IMR-90 (cell line): ENCODE data around the gene AJAP1. TPM values are rescaled to one million over a fixed set of nuclear protein-coding genes. Genes with fewer than 3 reads are reported as not detected.

Source experiments
- ATAC-seq: fragments of 200-7000 bp; cut with Tn5 transposase; 2 replicates; pipeline ENCODE4 v1.9.1; 2020; ENCODE audit warnings: low read depth, mild to moderate bottlenecking, moderate library complexity
- BruUV-seq: library from RNA; stranded (reverse); fragments of 400-500 nt; replicated peaks from 2 replicates; lab custom pipeline; 2021; lab: Mats Ljungman, UMichigan
- CTCF ChIA-PET: fragments of 300-600 bp; formaldehyde crosslinking; extraction: SDS; loops from one replicate; lab custom pipeline; 2021; ENCODE audit warnings: antibody characterized with exemption; lab: Yijun Ruan, JAX
- POLR2A ChIA-PET: fragments of 300-600 bp; sonication (Branson Sonifier 250); formaldehyde crosslinking; loops from one replicate; lab custom pipeline; 2022; ENCODE audit warnings: antibody characterized with exemption; ENCODE audit not compliant: unreplicated experiment; lab: Charles Lee
- DNase-seq: peaks from one replicate; pipeline ENCODE4 v3.0.0; 2013
- H2AFZ ChIP-seq: replicated peaks from 2 replicates; pipeline ENCODE3; 2013; ENCODE audit warnings: low read length, mild to moderate bottlenecking; ENCODE audit not compliant: poor library complexity
- H2AK5ac ChIP-seq: 2 replicates; pipeline ENCODE4 v1.6.1; 2013; ENCODE audit warnings: low read depth, low read length, inconsistent platforms
- H2AK9ac ChIP-seq: replicated peaks from 2 replicates; pipeline ENCODE3; 2013; ENCODE audit warnings: mild to moderate bottlenecking, low read depth, low read length, moderate library complexity; ENCODE audit not compliant: poor library complexity
- H2BK120ac ChIP-seq: 2 replicates; pipeline ENCODE4 v1.6.1; 2013; ENCODE audit warnings: low read depth, low read length, inconsistent platforms
- H2BK15ac ChIP-seq: 3 replicates; pipeline ENCODE4 v1.6.1; 2013; ENCODE audit warnings: low read depth, low read length, inconsistent platforms
- H2BK20ac ChIP-seq: 2 replicates; pipeline ENCODE4 v1.6.1; 2013; ENCODE audit warnings: low read depth, mild to moderate bottlenecking, inconsistent platforms, low read length, moderate library complexity
- H2BK5ac ChIP-seq: 2 replicates; pipeline ENCODE4 v1.6.1; 2013; ENCODE audit warnings: mild to moderate bottlenecking, low read depth, low read length, inconsistent platforms; ENCODE audit not compliant: poor library complexity, severe bottlenecking
- H3K14ac ChIP-seq: replicated peaks from 2 replicates; pipeline ENCODE4 v1.6.1; 2013; ENCODE audit warnings: low read depth, low read length, inconsistent platforms
- H3K18ac ChIP-seq: 2 replicates; pipeline ENCODE4 v1.6.1; 2013; ENCODE audit warnings: low read depth, low read length, control low read depth
- H3K23ac ChIP-seq: 2 replicates; pipeline ENCODE4 v1.6.1; 2013; ENCODE audit warnings: low read depth, low read length, inconsistent platforms
- H3K27ac ChIP-seq: 2 replicates; pipeline ENCODE4 v1.5.1; 2013; ENCODE audit warnings: mild to moderate bottlenecking, control low read depth, low read length; ENCODE audit not compliant: insufficient read depth
- H3K27me3 ChIP-seq: 2 replicates; pipeline ENCODE4 v1.6.1; 2013; ENCODE audit warnings: low read length; ENCODE audit not compliant: control insufficient read depth, insufficient read depth
- H3K36me3 ChIP-seq: 2 replicates; pipeline ENCODE4 v1.6.1; 2013; ENCODE audit warnings: low read length, mixed read lengths; ENCODE audit not compliant: control insufficient read depth, insufficient read depth
- H3K4ac ChIP-seq: 2 replicates; pipeline ENCODE4 v1.6.1; 2013; ENCODE audit warnings: low read depth, low read length, inconsistent platforms
- H3K4me1 ChIP-seq: 2 replicates; pipeline ENCODE4 v1.6.1; 2013; ENCODE audit warnings: low read length, mixed read lengths; ENCODE audit not compliant: control insufficient read depth, insufficient read depth
- H3K4me2 ChIP-seq: 2 replicates; pipeline ENCODE4 v1.6.1; 2013; ENCODE audit warnings: low read depth, mild to moderate bottlenecking, control low read depth, low read length, moderate library complexity
- H3K4me3 ChIP-seq: 2 replicates; pipeline ENCODE4 v1.5.1; 2013; ENCODE audit warnings: low read depth, mild to moderate bottlenecking, control low read depth, low read length, moderate library complexity; ENCODE audit not compliant: insufficient read depth
- H3K56ac ChIP-seq: 2 replicates; pipeline ENCODE4 v1.6.1; 2013; ENCODE audit warnings: low read length, inconsistent platforms; ENCODE audit not compliant: insufficient read depth; ENCODE audit errors: extremely low read depth
- H3K79me1 ChIP-seq, 2 experiments: 2 replicates each; pipeline ENCODE4 v1.6.1; 2013; ENCODE audit warnings: low read length in 2 of 2, inconsistent platforms in 1 of 2, low read depth in 1 of 2
- H3K9ac ChIP-seq: 2 replicates; pipeline ENCODE4 v1.6.1; 2013; ENCODE audit warnings: low read depth, low read length, control low read depth
- H3K9me1 ChIP-seq: 2 replicates; pipeline ENCODE4 v1.6.1; 2013; ENCODE audit warnings: low read length, inconsistent platforms; ENCODE audit not compliant: insufficient read depth
- H3K9me3 ChIP-seq: 2 replicates; pipeline ENCODE4 v1.6.1; 2013; ENCODE audit warnings: low read length; ENCODE audit not compliant: control insufficient read depth, insufficient read depth
- H4K20me1 ChIP-seq: 2 replicates; pipeline ENCODE4 v1.6.1; 2013; ENCODE audit warnings: low read length, inconsistent platforms; ENCODE audit not compliant: insufficient read depth
- H4K5ac ChIP-seq: 2 replicates; pipeline ENCODE4 v1.6.1; 2013; ENCODE audit warnings: mild to moderate bottlenecking, low read depth, low read length, control low read depth
- H4K8ac ChIP-seq, 2 experiments: 2 replicates each; pipeline ENCODE4 v1.6.1; 2013; ENCODE audit warnings: low read depth in 2 of 2, low read length in 2 of 2, control low read depth in 1 of 2, inconsistent platforms in 1 of 2
- H4K91ac ChIP-seq: 2 replicates; pipeline ENCODE4 v1.6.1; 2013; ENCODE audit warnings: low read depth, low read length, inconsistent platforms; ENCODE audit not compliant: insufficient read depth
- MXI1 ChIP-seq: IDR thresholded peaks from 2 replicates; pipeline ENCODE4 v1.6.1; 2012; ENCODE audit warnings: low read depth, mild to moderate bottlenecking, low read length, moderate library complexity, borderline replicate concordance
- POLR2A ChIP-seq: IDR thresholded peaks from 2 replicates; pipeline ENCODE4 v1.6.1; 2012; ENCODE audit warnings: mild to moderate bottlenecking, low read depth, low read length
- RCOR1 ChIP-seq: IDR thresholded peaks from 2 replicates; pipeline ENCODE4 v1.6.1; 2012; ENCODE audit warnings: mild to moderate bottlenecking, low read length, improper control_type of control experiment; ENCODE audit not compliant: insufficient replicate concordance
- RFX5 ChIP-seq: IDR thresholded peaks from 2 replicates; pipeline ENCODE4 v1.8.0; 2012; ENCODE audit warnings: low read depth, mild to moderate bottlenecking, low read length, moderate library complexity
- SMC3 ChIP-seq: fragments of 150-350 bp; IDR thresholded peaks from 2 replicates; pipeline ENCODE4 v1.6.1; 2016; ENCODE audit warnings: low read depth, mild to moderate bottlenecking, antibody characterized with exemption, low read length, moderate library complexity
- WGBS, 2 experiments: methylation state at CpG; one replicate each; pipeline versions ENCODE4 v1.1.5 to v1.1.7; 2013; ENCODE audit warnings: missing lambda C conversion rate in 2 of 2; ENCODE audit not compliant: insufficient read length in 1 of 2; ENCODE audit errors: extremely low coverage in 2 of 2; 5-methylcytosine and 5-hydroxymethylcytosine counted together
- dilution Hi-C: fragments of 300-500 bp; cut with HindIII; formaldehyde crosslinking; loops from one replicate; pipeline ENCODE4 v1.14.3; 2018; ENCODE audit warnings: low sequenced_read_pairs; ENCODE audit not compliant: unreplicated experiment
- in situ Hi-C: fragments of 300-500 bp; cut with MboI; formaldehyde crosslinking; loops from 3 replicates; pipeline ENCODE4 v1.14.3; 2019; ENCODE audit warnings: low sequenced_read_pairs, inconsistent platforms, mixed read lengths
- intact Hi-C: fragments of 100-400 bp; cut with micrococcal nuclease; formaldehyde crosslinking; loops from 2 replicates; pipeline ENCODE4 v1.10.0; 2022
- polyA plus RNA-seq, 3 experiments: library from polyadenylated mRNA; depleted of rRNA; stranded (reverse); fragments of >200 nt; gene quantifications; 2 replicates each; pipeline ENCODE4 v1.2.3, GENCODE V29; 2012; ENCODE audit warnings: low replicate concordance in 1 of 3
- total RNA-seq: library from RNA; depleted of rRNA; stranded (reverse); fragments of >200 nt; gene quantifications from 2 replicates; pipeline ENCODE4 v1.2.3, GENCODE V29; 2012
- TF ChIP-seq, protein P1 (sequence below): conservative IDR thresholded peaks from 2 replicates; pipeline ENCODE4 v1.5.1; 2012; ENCODE audit warnings: mild to moderate bottlenecking, low read depth, low read length, improper control_type of control experiment
- TF ChIP-seq, protein P2 (sequence below): fragments of 150-350 bp; IDR thresholded peaks from 2 replicates; pipeline ENCODE4 v1.6.1; 2017; ENCODE audit warnings: mild to moderate bottlenecking, antibody characterized with exemption, low read length, low read depth

Gene AJAP1
- total and polyA plus RNA-seq, 2 of the 4 experiments (the other 2 are of a cell fraction): under 0.01 to 0.02 TPM

DNA sequence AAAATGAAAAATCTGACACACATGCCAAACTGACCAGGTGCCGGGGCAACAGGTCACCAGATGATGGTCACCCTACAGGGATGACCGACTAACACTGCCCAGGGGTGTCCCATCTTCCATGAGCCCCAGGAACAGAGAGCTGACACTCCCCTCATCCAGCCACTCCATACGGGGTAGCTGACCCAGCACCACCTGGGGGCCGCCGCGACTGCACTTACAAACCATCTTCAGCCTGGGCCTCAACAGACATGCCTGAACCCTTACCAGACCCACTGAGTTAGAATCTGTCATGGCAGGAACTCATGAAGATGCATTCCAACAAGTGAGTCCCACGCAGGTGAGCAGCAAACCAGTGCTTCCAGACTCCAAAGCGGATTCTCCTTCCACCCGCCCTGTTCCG, 31.6 kb upstream of the AJAP1 start:
- dilution Hi-C loops: no loop called here
- intact Hi-C loops: no loop called here

More for the DNA sequence above, 31.6 kb upstream of the AJAP1 start:
- H2AK9ac ChIP-seq: no peak overlapping the region
- DNase-seq (no peak), ATAC-seq (no peak)
- in situ Hi-C loops: no loop called here
- no peak overlapping the region for H4K8ac ChIP-seq
- no peak overlapping the region for H3K14ac ChIP-seq
- WGBS, 2 experiments: 20% methylated on average over 1 of the region's 10 CpGs; no CpG with 5 or more reads in 1 of the 2 experiments
- no peak overlapping the region for H2BK5ac ChIP-seq
- POLR2A ChIA-PET: no interaction called here
- H2BK20ac ChIP-seq: no peak overlapping the region
- no peak overlapping the region for H3K56ac ChIP-seq
- no peaks in the 10 kb centered on the region for H4K20me1 ChIP-seq
- no peaks in the 10 kb centered on the region for H3K4me1 ChIP-seq
- H3K4me3 ChIP-seq: no peak overlapping the region
- no peak overlapping the region for H3K9ac ChIP-seq
- H3K4me2 ChIP-seq: no peak overlapping the region
- H2AK5ac ChIP-seq: no peak overlapping the region
- H3K27ac ChIP-seq: no peak overlapping the region
- TF ChIP-seq, protein P1, sequence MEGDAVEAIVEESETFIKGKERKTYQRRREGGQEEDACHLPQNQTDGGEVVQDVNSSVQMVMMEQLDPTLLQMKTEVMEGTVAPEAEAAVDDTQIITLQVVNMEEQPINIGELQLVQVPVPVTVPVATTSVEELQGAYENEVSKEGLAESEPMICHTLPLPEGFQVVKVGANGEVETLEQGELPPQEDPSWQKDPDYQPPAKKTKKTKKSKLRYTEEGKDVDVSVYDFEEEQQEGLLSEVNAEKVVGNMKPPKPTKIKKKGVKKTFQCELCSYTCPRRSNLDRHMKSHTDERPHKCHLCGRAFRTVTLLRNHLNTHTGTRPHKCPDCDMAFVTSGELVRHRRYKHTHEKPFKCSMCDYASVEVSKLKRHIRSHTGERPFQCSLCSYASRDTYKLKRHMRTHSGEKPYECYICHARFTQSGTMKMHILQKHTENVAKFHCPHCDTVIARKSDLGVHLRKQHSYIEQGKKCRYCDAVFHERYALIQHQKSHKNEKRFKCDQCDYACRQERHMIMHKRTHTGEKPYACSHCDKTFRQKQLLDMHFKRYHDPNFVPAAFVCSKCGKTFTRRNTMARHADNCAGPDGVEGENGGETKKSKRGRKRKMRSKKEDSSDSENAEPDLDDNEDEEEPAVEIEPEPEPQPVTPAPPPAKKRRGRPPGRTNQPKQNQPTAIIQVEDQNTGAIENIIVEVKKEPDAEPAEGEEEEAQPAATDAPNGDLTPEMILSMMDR: no peak
- TF ChIP-seq, protein P2, sequence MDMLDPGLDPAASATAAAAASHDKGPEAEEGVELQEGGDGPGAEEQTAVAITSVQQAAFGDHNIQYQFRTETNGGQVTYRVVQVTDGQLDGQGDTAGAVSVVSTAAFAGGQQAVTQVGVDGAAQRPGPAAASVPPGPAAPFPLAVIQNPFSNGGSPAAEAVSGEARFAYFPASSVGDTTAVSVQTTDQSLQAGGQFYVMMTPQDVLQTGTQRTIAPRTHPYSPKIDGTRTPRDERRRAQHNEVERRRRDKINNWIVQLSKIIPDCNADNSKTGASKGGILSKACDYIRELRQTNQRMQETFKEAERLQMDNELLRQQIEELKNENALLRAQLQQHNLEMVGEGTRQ: no peak
- TF ChIP-seq POLR2A (no peak), RFX5 (no peak), RCOR1 (no peak), SMC3 (no peak), MXI1 (no peak)
- H4K91ac ChIP-seq: no peak overlapping the region
- H3K9me1 ChIP-seq: no peaks in the 10 kb centered on the region
- H3K79me1 ChIP-seq: no peaks in the 10 kb centered on the region
- H2BK120ac ChIP-seq: no peak overlapping the region
- no peak overlapping the region for H3K18ac ChIP-seq
- no peak overlapping the region for H3K23ac ChIP-seq
- peaks cover 46% of the 10 kb centered on the region for H3K9me3 ChIP-seq
- H2BK15ac ChIP-seq: no peak overlapping the region
- BruUV-seq: no TSS peak
- H3K4ac ChIP-seq: no peak overlapping the region
- no peaks in the 10 kb centered on the region for H3K27me3 ChIP-seq
- H2AFZ ChIP-seq: no peak overlapping the region
- no peaks in the 10 kb centered on the region for H3K36me3 ChIP-seq
- CTCF ChIA-PET: interaction anchor here (0.5 kb wide), 1 partner anchor 569 kb away, joined by 3 read pairs; no protein-coding TSS in a partner anchor
- no peak overlapping the region for H4K5ac ChIP-seq
